ENCODE measurements around the gene MGP. TPM values are rescaled to one million over a fixed set of nuclear protein-coding genes. Genes with fewer than 3 reads are reported as not detected.

Gene MGP
- total and polyA plus RNA-seq, 2 of the 4 experiments (the other 2 are of a cell fraction), result 1.4 to 2.7 TPM

GRCh38 chr12:14843425-14843887, 42.2 kb downstream of the MGP start, which contains the start of gene ART4:
TSS of gene ART4 (minus strand) at chr12:14843526. CDS start at chr12:14843113, 413 bp downstream.
- H4K20me1 ChIP-seq (ENCODE audit: insufficient read depth, low read length), result no peaks in the 10 kb centered on the region
- peak within 1 kb of the TSS; percentile 82 for H4K91ac ChIP-seq (ENCODE audit: insufficient read depth, low read depth, low read length)
- DNase-seq (no peak), ATAC-seq (ENCODE audit: low read depth) (no peak)
- peak within 1 kb of the TSS; percentile 74 for H2BK5ac ChIP-seq (ENCODE audit: low read depth, low read length, poor library complexity, severe bottlenecking)
- H2AFZ ChIP-seq (replicated peaks; ENCODE audit: low read length, poor library complexity), result peak within 1 kb of the TSS; percentile 61
- H3K18ac ChIP-seq (ENCODE audit: low read depth, low read length), result no peak within 1 kb of the TSS; the same call in 1 of the 2 replicates
- H4K5ac ChIP-seq (ENCODE audit: low read depth, low read length), result peak within 1 kb of the TSS; percentile 25; the same call in 1 of the 2 replicates
- no peaks in the 10 kb centered on the region for H3K79me1 ChIP-seq (ENCODE audit: low read depth in 1 of 2, low read length in 2 of 2)
- H3K14ac ChIP-seq (replicated peaks; ENCODE audit: low read depth, low read length), result no peak within 1 kb of the TSS
- H2BK120ac ChIP-seq (ENCODE audit: low read depth, low read length), result peak within 1 kb of the TSS; percentile 66
- peak within 1 kb of the TSS; percentile 71; the same call in 1 of the 3 replicates for H2BK15ac ChIP-seq (ENCODE audit: low read depth, low read length)
- H2BK20ac ChIP-seq (ENCODE audit: low read depth, low read length), result peak within 1 kb of the TSS; percentile 74
- H3K27me3 ChIP-seq (ENCODE audit: control insufficient read depth, insufficient read depth, low read length), result no peaks in the 10 kb centered on the region
- peak within 1 kb of the TSS; percentile 29 for H2AK5ac ChIP-seq (ENCODE audit: low read depth, low read length)
- H2AK9ac ChIP-seq (replicated peaks; ENCODE audit: low read depth, low read length, poor library complexity), result no peak within 1 kb of the TSS
- in situ Hi-C loops (cut with MboI; ENCODE audit: low sequenced_read_pairs) (loop anchor here (5.0 kb wide), 1 partner anchor 154 kb away; no protein-coding TSS in a partner anchor), dilution Hi-C loops (cut with HindIII; ENCODE audit: low sequenced_read_pairs, unreplicated experiment) (no loop called here), intact Hi-C loops (cut with micrococcal nuclease) (loop anchor here (10.0 kb wide), 1 partner anchor 209 kb away; no protein-coding TSS in a partner anchor)
- H3K9ac ChIP-seq (ENCODE audit: low read depth, low read length), result no peak within 1 kb of the TSS
- peak within 1 kb of the TSS in 1 of 2 experiments; percentile 18; a peak in 1 of 4 replicates for H4K8ac ChIP-seq (ENCODE audit: low read depth in 2 of 2, low read length in 2 of 2)
- ChIA-PET POLR2A (ENCODE audit: unreplicated experiment) (no interaction called here), CTCF (no interaction called here)
- 91% methylated on average over 6 of the region's 10 CpGs; no CpG with 5 or more reads in 1 of the 2 experiments for WGBS, 2 experiments (ENCODE audit: extremely low coverage in 2 of 2, insufficient read length in 1 of 2)
- H3K4me3 ChIP-seq (ENCODE audit: insufficient read depth, low read depth, low read length), result no peak within 1 kb of the TSS
- peak within 1 kb of the TSS; percentile 45 for H3K4ac ChIP-seq (ENCODE audit: low read depth, low read length)
- no peaks in the 10 kb centered on the region for H3K36me3 ChIP-seq (ENCODE audit: control insufficient read depth, insufficient read depth, low read length)
- H3K9me3 ChIP-seq (ENCODE audit: control insufficient read depth, insufficient read depth, low read length), result no peaks in the 10 kb centered on the region
- no peak within 1 kb of the TSS for H3K23ac ChIP-seq (ENCODE audit: low read depth, low read length)
- BruUV-seq (replicated peaks), result no TSS peak
- H3K9me1 ChIP-seq (ENCODE audit: insufficient read depth, low read length), result no peaks in the 10 kb centered on the region; the same call in 1 of the 2 replicates
- peak within 1 kb of the TSS; percentile 12; the same call in 1 of the 2 replicates for H3K56ac ChIP-seq (ENCODE audit: extremely low read depth, insufficient read depth, low read length)
- no peak within 1 kb of the TSS for H3K4me2 ChIP-seq (ENCODE audit: low read depth, low read length)
- TF ChIP-seq CTCF (conservative IDR thresholded peaks at IDR 0.05; ENCODE audit: low read depth, low read length) (no peak), MXI1 (IDR thresholded peaks at IDR 0.05; ENCODE audit: borderline replicate concordance, low read depth, low read length) (no peak), FOS (IDR thresholded peaks at IDR 0.05; ENCODE audit: low read depth, low read length) (no peak), RCOR1 (IDR thresholded peaks at IDR 0.05; ENCODE audit: insufficient replicate concordance, low read length) (no peak), USF2 (IDR thresholded peaks at IDR 0.05; ENCODE audit: low read depth, low read length) (no peak), BHLHE40 (IDR thresholded peaks at IDR 0.05; ENCODE audit: low read depth, low read length) (no peak), POLR2A (IDR thresholded peaks at IDR 0.05; ENCODE audit: low read depth, low read length) (no peak), SMC3 (IDR thresholded peaks at IDR 0.05; ENCODE audit: low read depth, low read length) (no peak), ELK1 (IDR thresholded peaks at IDR 0.05; ENCODE audit: borderline replicate concordance, low read depth, low read length) (no peak), RFX5 (IDR thresholded peaks at IDR 0.05; ENCODE audit: low read depth, low read length) (no peak), RAD21 (IDR thresholded peaks at IDR 0.05; ENCODE audit: low read length) (no peak), CEBPB (IDR thresholded peaks at IDR 0.05; ENCODE audit: low read depth, low read length) (no peak), MAFK (IDR thresholded peaks at IDR 0.05; ENCODE audit: low read depth, low read length) (no peak), MAZ (IDR thresholded peaks at IDR 0.05; ENCODE audit: borderline replicate concordance, low read depth, low read length) (no peak), CHD1 (IDR thresholded peaks at IDR 0.05; ENCODE audit: low read depth, low read length) (no peak), NFE2L2 (IDR thresholded peaks at IDR 0.05; ENCODE audit: low read depth, low read length) (no peak)
- no peak within 1 kb of the TSS for H3K27ac ChIP-seq (ENCODE audit: insufficient read depth, low read length)
- H3K4me1 ChIP-seq (ENCODE audit: control insufficient read depth, insufficient read depth, low read length), result peaks cover 3% of the 10 kb centered on the region; the same call in 1 of the 2 replicates

Data from IMR-90 (cell line).